Gastroesophageal sphincter (tissue), 3 donors: ENCODE measurements around the gene CMIP.

Source experiments
- POLR2A ChIP-seq, 2 donors: fragments of 450-650 bp; IDR thresholded peaks; one replicate each; pipeline ENCODE4 v1.6.1; 2017; ENCODE audit warnings: antibody characterized with exemption in 2 of 2, mild to moderate bottlenecking in 2 of 2, moderate library complexity in 1 of 2
- TF ChIP-seq, protein P1 (sequence below), 4 experiments: fragments of 200-600 bp in 2 of 4; fragments of 450-650 bp in 2 of 4; sonication (generic) in 1 of 4; IDR thresholded peaks; one replicate each; pipeline ENCODE4 v1.5.1; 2017 to 2019; ENCODE audit warnings: antibody characterized with exemption in 4 of 4, mild to moderate bottlenecking in 2 of 4, moderate library complexity in 2 of 4

DNA sequence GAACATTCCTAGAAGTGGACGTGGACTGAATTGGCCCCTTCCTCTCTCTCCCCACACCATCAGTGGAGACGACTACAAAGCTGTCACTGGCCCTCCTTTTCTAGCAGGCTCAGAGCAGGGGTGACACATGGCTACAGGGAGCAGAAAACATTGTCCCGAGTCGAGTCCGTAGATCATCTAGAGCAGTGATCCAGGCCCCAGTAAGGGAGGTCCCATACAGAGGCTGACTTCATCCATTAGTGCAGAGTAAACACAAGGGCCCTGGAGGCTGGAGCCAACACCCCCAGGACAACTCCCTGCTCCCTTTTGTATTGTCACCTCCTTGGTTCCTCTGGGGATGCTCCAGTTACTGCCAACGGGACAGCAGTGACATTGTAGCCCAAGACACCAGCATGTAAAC is 130.7 kb downstream of the CMIP start:
- TF ChIP-seq, protein P1, sequence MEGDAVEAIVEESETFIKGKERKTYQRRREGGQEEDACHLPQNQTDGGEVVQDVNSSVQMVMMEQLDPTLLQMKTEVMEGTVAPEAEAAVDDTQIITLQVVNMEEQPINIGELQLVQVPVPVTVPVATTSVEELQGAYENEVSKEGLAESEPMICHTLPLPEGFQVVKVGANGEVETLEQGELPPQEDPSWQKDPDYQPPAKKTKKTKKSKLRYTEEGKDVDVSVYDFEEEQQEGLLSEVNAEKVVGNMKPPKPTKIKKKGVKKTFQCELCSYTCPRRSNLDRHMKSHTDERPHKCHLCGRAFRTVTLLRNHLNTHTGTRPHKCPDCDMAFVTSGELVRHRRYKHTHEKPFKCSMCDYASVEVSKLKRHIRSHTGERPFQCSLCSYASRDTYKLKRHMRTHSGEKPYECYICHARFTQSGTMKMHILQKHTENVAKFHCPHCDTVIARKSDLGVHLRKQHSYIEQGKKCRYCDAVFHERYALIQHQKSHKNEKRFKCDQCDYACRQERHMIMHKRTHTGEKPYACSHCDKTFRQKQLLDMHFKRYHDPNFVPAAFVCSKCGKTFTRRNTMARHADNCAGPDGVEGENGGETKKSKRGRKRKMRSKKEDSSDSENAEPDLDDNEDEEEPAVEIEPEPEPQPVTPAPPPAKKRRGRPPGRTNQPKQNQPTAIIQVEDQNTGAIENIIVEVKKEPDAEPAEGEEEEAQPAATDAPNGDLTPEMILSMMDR (IDR thresholded peaks at IDR 0.05), result no peak
- TF ChIP-seq POLR2A (IDR thresholded peaks at IDR 0.05), result no peak
